Ovary (tissue), 9 donors: Measurements from ENCODE around the gene PDS5A. TPM values are rescaled to one million over a fixed set of nuclear protein-coding genes. Genes with fewer than 3 reads are reported as not detected.
"Not testable (repeated sequence)": the region's sequence is repeated elsewhere in the genome, so short reads cannot be mapped to it uniquely, and the experiment has no call there.

Source experiments
- DNase-seq, 5 donors: peaks; one replicate each; pipeline ENCODE4 v3.0.0-alpha.2; 2019 to 2020
- H3K27ac ChIP-seq, 2 donors: fragments of 200-600 bp; one replicate each; pipeline versions ENCODE4 v1.5.1 to v1.8.0; 2019 to 2022
- H3K27me3 ChIP-seq: fragments of 200-600 bp; one replicate; pipeline ENCODE4 v1.8.0; 2022
- H3K36me3 ChIP-seq: fragments of 200-600 bp; sonication (generic); one replicate; pipeline ENCODE4 v1.5.1; 2019
- H3K4me1 ChIP-seq: one replicate; pipeline ENCODE4 v1.8.1; 2013; ENCODE audit warnings: mild to moderate bottlenecking, moderate library complexity; ENCODE audit not compliant: insufficient read depth
- H3K4me3 ChIP-seq: fragments of 200-600 bp; sonication (generic); one replicate; pipeline ENCODE4 v1.5.1; 2017
- H3K9me3 ChIP-seq, 2 donors: fragments of 200-600 bp in 1 of 2; sonication (generic) in 1 of 2; one replicate each; pipeline versions ENCODE4 v1.5.1 to v1.8.1; 2013 to 2019; ENCODE audit warnings: mild to moderate bottlenecking in 1 of 2, moderate library complexity in 1 of 2
- EP300 ChIP-seq: sonication (generic); formaldehyde crosslinking; IDR thresholded peaks from one replicate; pipeline ENCODE4 v1.6.1; 2017; ENCODE audit warnings: antibody characterized with exemption
- POLR2A ChIP-seq: fragments of 450-650 bp; IDR thresholded peaks from one replicate; pipeline ENCODE4 v1.6.1; 2017; ENCODE audit warnings: antibody characterized with exemption, mild to moderate bottlenecking, moderate library complexity
- WGBS, 3 donors: extraction: QIAGEN DNeasy Blood & Tissue Kit in 1 of 3; methylation state at CpG; one replicate each; pipeline versions ENCODE4 v1.1.5 to v1.1.7; 2013 to 2017; 5-methylcytosine and 5-hydroxymethylcytosine counted together
- intact Hi-C, 4 donors: fragments of 100-400 bp; cut with DNase I; formaldehyde crosslinking; loops; one replicate each; pipeline versions ENCODE4 v1.11.0 to v1.15.1; 2022 to 2023
- polyA plus RNA-seq, 2 donors: library from polyadenylated mRNA; stranded (reverse); fragments of 200-250 nt in 1 of 2; fragments of 350-450 nt in 1 of 2; fragmentation: Illumina TruSeq in 1 of 2; extraction: RNeasy Lipid Tissue Mini Kit (QIAGEN cat#74804) in 1 of 2; gene quantifications; one replicate each; pipeline ENCODE4 v1.2.3, GENCODE V29; 2013 to 2014
- total RNA-seq, 7 donors: library from RNA; depleted of rRNA in 2 of 7; stranded (reverse); fragments of >200 nt in 2 of 7; fragmentation: NEBNext Ultra II Directional in 3 of 7; extraction: Animal tissue kit (Norgen Biotek cat#: 25700) in 3 of 7; gene quantifications; one replicate each; pipeline versions ENCODE4 v1.1.0 to v1.2.4, GENCODE V29; 2016 to 2023
- TF ChIP-seq, protein P1 (sequence below), 3 donors: fragments of 450-650 bp in 2 of 3; fragments of 200-600 bp in 1 of 3; IDR thresholded peaks; one replicate each; pipeline versions ENCODE4 v1.5.1 to v1.8.0; 2016 to 2022; ENCODE audit warnings: antibody characterized with exemption in 3 of 3, mild to moderate bottlenecking in 1 of 3
- donor health status: DM: no; HTN: no; CAD: no; lungs with moderate emphysema.
- donor health status: DM: no; HTN: no; CAD: no.
- donor health status: Bipolar disorder and iron deficiency.
- donor health status: DM: yes; HTN: yes; CAD: no.
- donor health status: DM: no; HTN: no; CAD: no.
- donor health status: DM: yes; HTN: yes; CAD: no.

Gene PDS5A
- total and polyA plus RNA-seq, 9 donors = 20.9 to 68.8 (median 60.4) TPM

DNA sequence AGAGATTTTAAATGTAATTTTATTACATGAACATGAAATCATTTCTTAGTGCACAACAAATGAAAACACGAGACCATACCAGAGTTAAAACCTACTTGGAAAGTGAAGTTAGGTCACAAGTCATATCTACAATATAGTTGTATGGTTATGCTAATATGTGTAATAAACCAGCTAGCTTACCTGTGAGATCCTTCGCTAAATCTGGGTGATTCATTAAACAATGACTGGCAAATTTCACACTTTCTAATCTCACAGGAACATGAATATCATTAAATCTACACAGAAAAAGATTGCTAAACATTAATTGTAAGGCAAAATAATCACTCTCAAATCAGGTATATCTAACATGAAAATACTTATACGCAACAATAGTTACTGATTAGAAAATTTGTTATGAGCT, 67.6 kb downstream of the PDS5A start:
- 94 to 96% (median 94%) methylated on average over 3 of the region's 3 CpGs for WGBS, 3 donors
- DNase-seq = no peak
- intact Hi-C loops = no loop called here
- Histone ChIP-seq H3K4me3 (no peak overlapping the region), H3K4me1 (no peaks in the 10 kb centered on the region), H3K36me3 (no peaks in the 10 kb centered on the region), H3K27me3 (no peaks in the 10 kb centered on the region), H3K27ac (no peak overlapping the region), H3K9me3 (no peaks in the 10 kb centered on the region)
- TF ChIP-seq POLR2A (no peak), EP300 (no peak)
- TF ChIP-seq, protein P1, sequence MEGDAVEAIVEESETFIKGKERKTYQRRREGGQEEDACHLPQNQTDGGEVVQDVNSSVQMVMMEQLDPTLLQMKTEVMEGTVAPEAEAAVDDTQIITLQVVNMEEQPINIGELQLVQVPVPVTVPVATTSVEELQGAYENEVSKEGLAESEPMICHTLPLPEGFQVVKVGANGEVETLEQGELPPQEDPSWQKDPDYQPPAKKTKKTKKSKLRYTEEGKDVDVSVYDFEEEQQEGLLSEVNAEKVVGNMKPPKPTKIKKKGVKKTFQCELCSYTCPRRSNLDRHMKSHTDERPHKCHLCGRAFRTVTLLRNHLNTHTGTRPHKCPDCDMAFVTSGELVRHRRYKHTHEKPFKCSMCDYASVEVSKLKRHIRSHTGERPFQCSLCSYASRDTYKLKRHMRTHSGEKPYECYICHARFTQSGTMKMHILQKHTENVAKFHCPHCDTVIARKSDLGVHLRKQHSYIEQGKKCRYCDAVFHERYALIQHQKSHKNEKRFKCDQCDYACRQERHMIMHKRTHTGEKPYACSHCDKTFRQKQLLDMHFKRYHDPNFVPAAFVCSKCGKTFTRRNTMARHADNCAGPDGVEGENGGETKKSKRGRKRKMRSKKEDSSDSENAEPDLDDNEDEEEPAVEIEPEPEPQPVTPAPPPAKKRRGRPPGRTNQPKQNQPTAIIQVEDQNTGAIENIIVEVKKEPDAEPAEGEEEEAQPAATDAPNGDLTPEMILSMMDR (IDR thresholded peaks at IDR 0.05) = no peak

DNA sequence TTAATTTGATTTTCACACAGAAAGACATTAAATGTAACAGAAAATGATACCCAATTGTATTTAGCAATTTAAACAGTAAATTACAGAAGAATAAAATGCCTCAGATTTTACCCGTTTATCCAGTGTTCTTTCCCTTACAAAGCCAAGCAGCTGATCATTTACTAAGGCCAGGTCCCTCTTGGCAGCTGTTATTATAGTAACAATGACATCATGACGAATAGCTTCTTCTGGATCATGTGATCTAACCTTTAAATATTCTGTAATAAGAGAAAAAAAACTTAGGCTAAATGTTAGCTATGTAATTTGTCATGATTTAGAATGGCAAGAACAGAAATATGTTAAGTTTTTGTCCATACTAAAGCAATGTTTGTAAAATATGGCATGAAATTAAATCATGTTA, 69.4 kb downstream of the PDS5A start:
- Histone ChIP-seq H3K27ac (no peak overlapping the region), H3K27me3 (no peaks in the 10 kb centered on the region), H3K36me3 (no peaks in the 10 kb centered on the region), H3K4me3 (no peak overlapping the region), H3K4me1 (no peaks in the 10 kb centered on the region), H3K9me3 (no peaks in the 10 kb centered on the region)
- TF ChIP-seq EP300 (no peak), POLR2A (no peak)
- TF ChIP-seq, protein P1 (IDR thresholded peaks at IDR 0.05) = no peak
- intact Hi-C loops = no loop called here
- WGBS, 3 donors = 72 to 75% (median 74%) methylated on average over 2 of the region's 2 CpGs
- no peak for DNase-seq

DNA sequence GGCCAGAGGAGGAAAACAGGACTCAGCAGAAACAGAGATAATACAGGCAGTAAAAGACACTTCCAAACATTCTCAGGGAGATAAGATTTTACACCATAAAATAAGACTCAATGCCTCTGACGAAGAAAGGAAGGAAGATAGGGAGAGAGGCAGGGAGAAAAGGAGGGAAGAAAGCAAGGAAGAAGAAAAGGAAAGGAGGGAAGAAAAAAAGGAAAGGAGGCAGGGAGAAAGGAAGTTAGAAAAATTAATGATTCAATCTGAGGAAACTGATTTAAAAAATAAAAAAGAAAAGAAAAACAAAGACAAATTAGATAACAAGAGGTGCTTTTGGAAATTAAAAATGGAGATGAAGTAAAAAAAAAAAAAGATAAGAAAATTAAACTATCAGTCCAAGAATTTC, 72.1 kb downstream of the PDS5A start:
- Histone ChIP-seq H3K4me3 (no peak overlapping the region), H3K4me1 (no peaks in the 10 kb centered on the region), H3K36me3 (no peaks in the 10 kb centered on the region), H3K27me3 (no peaks in the 10 kb centered on the region), H3K9me3 (no peaks in the 10 kb centered on the region), H3K27ac (no peak overlapping the region)
- intact Hi-C loops = no loop called here
- WGBS, 3 donors = 50 to 57% (median 54%) methylated on average over 1 of the region's 1 CpG
- TF ChIP-seq, protein P1 (IDR thresholded peaks at IDR 0.05) = no peak
- TF ChIP-seq EP300 (no peak), POLR2A (no peak)
- no peak for DNase-seq

DNA sequence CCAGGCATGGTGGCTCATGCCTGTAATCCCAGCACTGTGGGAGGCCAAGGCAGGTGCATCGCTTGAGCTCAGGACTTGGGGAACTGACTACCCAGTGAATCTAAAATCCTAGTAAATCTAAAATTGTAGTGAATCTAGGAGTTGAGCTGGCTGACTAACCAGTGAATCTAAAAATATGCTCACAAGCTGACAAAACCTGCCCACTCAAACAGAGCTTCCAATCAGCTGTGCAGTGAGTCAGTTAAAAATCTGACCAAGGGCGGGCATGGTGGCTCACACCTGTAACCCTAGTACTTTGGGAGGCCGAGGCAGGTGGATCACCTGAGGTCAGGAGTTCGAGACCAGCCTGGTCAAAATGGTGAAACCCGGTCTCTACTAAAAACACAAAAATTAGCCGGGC, 72.7 kb downstream of the PDS5A start:
- H3K36me3 ChIP-seq, H3K27ac ChIP-seq, intact Hi-C loops, H3K9me3 ChIP-seq, H3K27me3 ChIP-seq, DNase-seq, H3K4me3 ChIP-seq, H3K4me1 ChIP-seq: not testable (repeated sequence)
- WGBS, 3 donors = 88 to 97% (median 96%) methylated on average over 6 of the region's 6 CpGs

DNA sequence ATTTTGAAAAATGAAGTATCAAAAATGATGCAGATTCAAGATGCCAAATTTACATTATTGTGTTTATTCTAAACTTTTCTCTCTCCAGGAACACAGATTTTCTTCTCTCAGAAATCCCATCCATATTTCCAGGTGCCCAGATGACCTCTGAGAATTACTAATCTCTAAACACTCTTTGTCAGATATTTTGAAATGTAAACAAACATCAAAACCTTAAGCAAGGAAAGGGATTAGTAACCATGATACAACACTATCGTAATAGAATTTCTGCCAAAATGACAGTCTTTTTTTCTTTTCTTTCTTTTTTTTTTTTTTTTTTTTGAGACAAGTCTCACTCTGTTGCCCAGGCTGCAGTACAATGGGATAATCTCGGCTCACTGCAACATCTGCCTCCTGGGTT, 76.7 kb downstream of the PDS5A start:
- Histone ChIP-seq H3K27me3 (no peaks in the 10 kb centered on the region), H3K4me1 (no peaks in the 10 kb centered on the region), H3K36me3 (no peaks in the 10 kb centered on the region), H3K9me3 (no peaks in the 10 kb centered on the region), H3K27ac (no peak overlapping the region), H3K4me3 (no peak overlapping the region)
- TF ChIP-seq EP300 (no peak), POLR2A (no peak)
- TF ChIP-seq, protein P1 (IDR thresholded peaks at IDR 0.05) = no peak
- intact Hi-C loops = no loop called here
- WGBS, 3 donors = 72 to 73% (median 73%) methylated on average over 2 of the region's 2 CpGs
- no peak for DNase-seq
